Fibroblast of the aortic adventitia (primary cell): Measurements from ENCODE around the gene CENPU. TPM values are rescaled to one million over a fixed set of nuclear protein-coding genes. Genes with fewer than 3 reads are reported as not detected.
A peak's percentile ranks its signal among the peaks of the same experiment; 100 is the strongest.
"Not testable (repeated sequence)": the region's sequence is repeated elsewhere in the genome, so short reads cannot be mapped to it uniquely, and the experiment has no call there.

Source experiments
- DNase-seq: peaks from one replicate; pipeline ENCODE4 v3.0.0-alpha.2; 2010; ENCODE audit warnings: low read depth
- H3K4me3 ChIP-seq: 2 replicates; pipeline ENCODE4 v1.5.1; 2011; ENCODE audit warnings: low read depth, mild to moderate bottlenecking, control low read depth, low read length, moderate library complexity
- total RNA-seq: library from RNA; depleted of rRNA; stranded (reverse); fragments of >200 nt; gene quantifications from 2 replicates; pipeline ENCODE4 v1.2.3, GENCODE V29; 2012; ENCODE audit warnings: low replicate concordance
- TF ChIP-seq, protein P1 (sequence below): IDR thresholded peaks from 2 replicates; pipeline ENCODE4 v1.5.1; 2011; ENCODE audit warnings: mild to moderate bottlenecking, low read length, control low read depth, inconsistent platforms; ENCODE audit not compliant: insufficient read depth

Gene CENPU
- total RNA-seq, 1 donor = 30.5 TPM

DNA sequence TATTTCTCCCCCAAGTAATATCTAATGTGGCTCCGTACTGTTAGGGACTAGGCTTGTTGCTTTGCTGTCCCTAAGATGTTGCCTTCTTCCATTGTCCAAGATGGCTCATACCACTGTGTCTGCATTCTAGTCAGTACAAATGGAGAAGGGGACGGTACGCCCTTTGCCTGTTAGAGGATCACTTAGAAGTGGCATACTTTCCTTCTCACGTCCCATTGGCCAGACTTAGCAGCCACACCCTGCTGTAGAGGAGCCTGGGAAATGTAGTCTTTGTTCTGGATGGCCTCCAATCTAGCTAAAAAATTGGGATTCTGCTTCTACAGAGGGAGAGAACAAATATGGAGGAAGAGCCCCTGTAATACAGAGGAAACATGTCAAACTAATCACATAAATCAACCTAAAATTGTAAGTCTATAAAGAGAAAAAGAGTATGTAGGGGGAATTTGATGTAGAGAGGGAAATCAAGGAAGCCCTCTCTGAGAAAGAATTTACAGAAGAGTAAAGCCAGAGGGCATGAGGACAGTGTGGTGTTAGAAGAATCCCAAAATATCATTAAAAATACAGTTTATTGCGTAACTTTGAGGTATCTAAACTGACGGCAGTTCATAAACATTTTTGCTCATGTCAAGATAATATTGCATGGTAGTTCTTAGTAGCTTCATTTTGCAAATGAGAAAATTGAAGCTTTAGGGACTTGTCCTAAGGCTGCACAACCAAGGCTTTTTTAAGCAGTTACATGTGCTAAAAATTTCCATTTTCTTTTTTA lies 69.3 kb downstream of the CENPU start:
- TF ChIP-seq, protein P1, sequence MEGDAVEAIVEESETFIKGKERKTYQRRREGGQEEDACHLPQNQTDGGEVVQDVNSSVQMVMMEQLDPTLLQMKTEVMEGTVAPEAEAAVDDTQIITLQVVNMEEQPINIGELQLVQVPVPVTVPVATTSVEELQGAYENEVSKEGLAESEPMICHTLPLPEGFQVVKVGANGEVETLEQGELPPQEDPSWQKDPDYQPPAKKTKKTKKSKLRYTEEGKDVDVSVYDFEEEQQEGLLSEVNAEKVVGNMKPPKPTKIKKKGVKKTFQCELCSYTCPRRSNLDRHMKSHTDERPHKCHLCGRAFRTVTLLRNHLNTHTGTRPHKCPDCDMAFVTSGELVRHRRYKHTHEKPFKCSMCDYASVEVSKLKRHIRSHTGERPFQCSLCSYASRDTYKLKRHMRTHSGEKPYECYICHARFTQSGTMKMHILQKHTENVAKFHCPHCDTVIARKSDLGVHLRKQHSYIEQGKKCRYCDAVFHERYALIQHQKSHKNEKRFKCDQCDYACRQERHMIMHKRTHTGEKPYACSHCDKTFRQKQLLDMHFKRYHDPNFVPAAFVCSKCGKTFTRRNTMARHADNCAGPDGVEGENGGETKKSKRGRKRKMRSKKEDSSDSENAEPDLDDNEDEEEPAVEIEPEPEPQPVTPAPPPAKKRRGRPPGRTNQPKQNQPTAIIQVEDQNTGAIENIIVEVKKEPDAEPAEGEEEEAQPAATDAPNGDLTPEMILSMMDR = no peak
- H3K4me3 ChIP-seq = no peak overlapping the region
- no peak for DNase-seq

DNA sequence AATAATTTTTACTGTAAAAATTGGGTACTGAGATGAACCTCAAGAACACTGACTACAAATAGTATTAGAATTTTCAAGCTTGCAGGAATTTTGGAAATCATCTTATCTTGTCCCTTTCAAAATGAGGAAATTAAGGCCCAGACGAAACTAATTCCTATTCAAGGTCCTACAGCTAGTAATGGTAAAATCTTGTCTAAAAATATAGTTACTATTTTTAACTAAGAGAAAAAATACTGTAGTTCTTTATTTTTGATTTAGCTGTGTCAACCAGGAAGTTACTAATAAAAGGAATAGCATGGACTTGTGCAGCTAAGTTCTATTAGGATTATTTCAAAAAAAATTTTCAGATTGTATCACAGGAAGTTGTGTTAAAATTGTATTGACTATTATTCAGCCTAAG lies 71.7 kb downstream of the CENPU start:
- DNase-seq = no peak
- H3K4me3 ChIP-seq = no peak overlapping the region
- TF ChIP-seq, protein P1 = no peak

DNA sequence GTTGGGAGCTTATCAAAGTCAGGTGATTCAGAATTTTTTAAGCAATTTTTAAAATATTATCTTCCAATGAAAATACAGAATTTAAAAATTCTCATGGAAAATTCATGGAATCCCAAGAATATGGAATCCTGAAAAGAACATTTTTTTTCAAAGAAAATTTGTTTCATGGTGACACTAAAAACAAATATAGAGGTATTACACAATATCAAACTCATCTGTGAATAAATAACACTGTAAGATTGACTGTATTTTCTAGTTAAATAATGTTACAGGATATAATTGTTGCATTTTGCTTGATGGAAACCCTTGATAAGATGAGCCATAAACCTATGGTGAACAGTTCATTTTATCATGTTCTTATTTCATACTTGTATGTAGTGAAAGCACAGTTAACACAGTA lies 72.9 kb downstream of the CENPU start:
- TF ChIP-seq, protein P1 = no peak
- no peak for DNase-seq

DNA sequence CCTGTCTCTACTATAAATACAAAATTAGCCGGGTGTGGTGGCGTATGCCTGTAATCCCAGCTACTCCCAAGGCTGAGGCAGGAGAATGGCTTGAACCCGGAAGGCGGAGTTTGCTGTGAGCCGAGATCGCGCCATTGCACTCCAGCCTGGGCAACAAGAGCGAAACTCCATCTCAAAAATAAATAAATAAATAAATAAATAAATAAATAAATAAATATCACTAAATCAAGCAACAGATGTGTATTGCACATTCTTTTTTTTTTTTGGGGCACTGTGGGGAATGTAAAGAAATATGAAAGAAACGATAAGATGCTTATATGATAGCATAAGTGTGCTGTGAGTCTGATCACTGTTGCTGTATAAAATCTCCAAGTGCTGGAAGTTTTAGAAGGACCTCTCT lies 76.1 kb downstream of the CENPU start:
- not testable (repeated sequence) for H3K4me3 ChIP-seq, DNase-seq

More for the DNA sequence above, 72.9 kb downstream of the CENPU start:
- no peak overlapping the region for H3K4me3 ChIP-seq

DNA sequence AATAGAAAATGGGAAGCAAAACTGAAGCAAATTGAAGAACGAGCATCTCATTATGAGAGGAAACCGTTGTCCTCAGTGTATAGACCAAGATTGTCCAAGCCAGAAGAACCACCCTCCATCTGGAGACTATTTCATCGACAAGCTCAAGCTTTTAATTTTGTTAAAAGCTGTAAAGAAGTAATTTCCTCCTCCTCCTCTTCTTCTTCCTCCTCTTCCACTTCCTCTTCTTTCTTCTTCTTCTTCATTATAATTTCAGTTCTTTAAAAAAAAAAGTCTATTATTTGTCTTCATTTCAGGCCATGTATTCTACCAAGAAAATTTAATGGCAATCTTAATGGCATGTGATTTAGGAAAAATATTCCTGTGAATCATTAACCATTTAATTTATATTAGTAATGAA lies 76.8 kb downstream of the CENPU start:
- TF ChIP-seq, protein P1 = no peak
- H3K4me3 ChIP-seq = no peak overlapping the region
- no peak for DNase-seq

DNA sequence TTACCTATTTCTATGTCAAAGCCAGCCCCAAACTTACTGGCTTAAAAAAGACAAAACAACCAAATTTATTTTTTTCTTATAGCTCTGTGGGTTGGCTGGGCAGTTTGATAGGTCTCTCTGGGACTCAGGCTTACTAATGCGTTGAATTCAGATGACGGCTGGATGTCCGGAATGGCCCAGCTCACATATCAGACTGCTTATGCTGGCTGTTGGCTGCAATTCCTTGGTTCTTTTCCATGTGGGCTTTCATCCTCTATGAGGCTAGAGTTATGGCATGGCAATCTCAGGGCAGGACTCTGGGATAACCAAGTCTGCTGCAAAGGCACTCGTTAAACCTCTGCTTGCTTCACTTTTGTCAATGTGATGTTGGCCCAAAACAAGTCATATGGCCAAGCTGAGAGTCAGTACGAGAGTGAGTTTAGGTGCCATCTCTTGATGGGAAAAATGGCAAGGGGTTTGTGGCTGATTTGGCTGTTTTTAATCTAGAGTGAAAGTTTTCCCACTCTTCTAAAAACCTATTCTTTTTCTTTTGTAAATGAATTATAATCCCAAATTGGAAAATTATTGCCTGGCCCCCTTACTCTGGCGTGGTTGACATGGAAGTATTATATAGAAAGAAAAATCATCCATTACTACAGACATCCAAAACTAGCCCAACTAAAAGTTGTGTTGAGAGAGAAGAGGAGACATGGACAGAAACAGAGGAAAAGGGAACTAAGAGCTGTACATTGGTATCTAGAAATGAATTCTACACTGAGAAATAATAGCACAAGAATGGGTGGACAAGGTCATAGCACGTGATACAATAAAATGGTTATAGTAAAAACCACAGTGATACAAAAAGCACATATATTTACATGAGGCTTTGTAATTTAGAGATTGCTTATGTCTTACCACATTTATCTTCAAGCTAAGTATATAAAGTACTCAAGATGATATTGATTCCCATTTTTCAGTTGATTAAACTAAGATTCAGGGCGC lies 77.7 kb downstream of the CENPU start:
- peak; percentile 32 for DNase-seq
- no peak overlapping the region for H3K4me3 ChIP-seq
- TF ChIP-seq, protein P1 = no peak

DNA sequence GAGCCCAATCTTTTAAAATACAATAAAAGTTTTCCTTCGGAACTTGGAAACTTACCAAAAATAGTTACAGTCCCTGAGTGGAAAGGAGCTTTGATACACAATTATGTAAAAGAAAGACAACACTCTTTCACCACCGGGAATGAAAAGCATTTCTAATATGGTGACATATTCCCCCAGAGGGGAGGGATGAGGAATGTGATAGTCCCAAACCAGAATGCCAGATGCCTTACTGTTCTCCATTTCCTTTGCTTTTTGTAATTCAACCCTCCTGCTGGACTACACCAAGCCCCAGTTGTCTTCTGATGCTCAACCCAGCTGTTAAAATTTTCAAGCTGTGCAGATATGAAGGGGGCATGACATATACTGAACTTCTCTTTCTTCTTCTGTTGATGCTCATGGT lies 80.2 kb downstream of the CENPU start:
- no peak for DNase-seq
- no peak overlapping the region for H3K4me3 ChIP-seq
- TF ChIP-seq, protein P1 = no peak

DNA sequence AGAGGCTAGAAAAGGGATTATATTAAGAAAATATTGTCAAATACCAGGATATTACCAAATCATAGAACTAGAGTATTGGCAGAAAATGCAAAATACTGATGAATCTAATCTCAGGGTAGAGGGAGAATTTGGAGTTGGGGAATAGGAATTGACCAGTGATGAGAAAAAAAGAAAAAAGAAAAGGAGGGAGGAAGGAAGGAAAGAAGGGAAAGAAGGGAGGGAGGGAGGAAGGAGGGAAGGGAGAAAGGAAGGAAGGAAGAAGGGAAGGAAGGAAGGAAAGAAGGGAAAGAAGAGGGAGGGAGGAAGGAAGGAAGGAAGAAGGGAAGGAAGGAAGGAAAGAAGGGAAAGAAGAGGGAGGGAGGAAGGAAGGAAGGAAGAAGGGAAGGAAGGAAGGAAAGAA lies 81.2 kb downstream of the CENPU start:
- not testable (repeated sequence) for H3K4me3 ChIP-seq, DNase-seq
